OCI-LY7 (cell line): ENCODE results near the gene ESPNL.

Experiments
- CTCF ChIP-seq: fragments of 200-600 bp; sonication (generic); conservative IDR thresholded peaks from 2 replicates; pipeline ENCODE4 v1.5.1; 2014; ENCODE audit warnings: mild to moderate bottlenecking, antibody characterized with exemption, low read length, moderate library complexity, mixed read lengths
- EZH2phosphoT487 ChIP-seq: fragments of 200-600 bp; sonication (generic); IDR thresholded peaks from 2 replicates; pipeline ENCODE4 v1.6.1; 2018; ENCODE audit warnings: low read depth, borderline replicate concordance, mild to moderate bottlenecking, mixed run types, antibody characterized with exemption, low read length, moderate library complexity, mixed read lengths

GRCh38 chr2:238158509-238159070 lies 58.5 kb downstream of the ESPNL start, which contains the start of gene ERFE:
- TF ChIP-seq CTCF (no peak), EZH2phosphoT487 (no peak)
